HFFc6 (cell line): ENCODE data around the gene SPATS2L. TPM values are rescaled to one million over a fixed set of nuclear protein-coding genes. Genes with fewer than 3 reads are reported as not detected.

ENCODE experiments used
- DNase-seq: peaks from one replicate; pipeline ENCODE4 v3.0.0-alpha.2; 2018
- H3K27ac Mint-ChIP-seq: 2 replicates; pipeline ENCODE4 v1.8.0; 2020; ENCODE audit warnings: mild to moderate bottlenecking, mixed read lengths
- H3K27me3 Mint-ChIP-seq: 2 replicates; pipeline ENCODE4 v1.8.0; 2021; ENCODE audit warnings: mild to moderate bottlenecking, moderate library complexity, mixed read lengths; ENCODE audit not compliant: insufficient read depth
- H3K36me3 Mint-ChIP-seq: 2 replicates; pipeline ENCODE4 v1.8.0; 2021; ENCODE audit warnings: low read depth, mixed read lengths
- H3K4me1 Mint-ChIP-seq: 2 replicates; pipeline ENCODE4 v1.8.0; 2020; ENCODE audit warnings: low read depth, mixed read lengths
- H3K4me3 Mint-ChIP-seq: 2 replicates; pipeline ENCODE4 v1.8.0; 2020; ENCODE audit warnings: mild to moderate bottlenecking, moderate library complexity, mixed read lengths
- H3K9me3 Mint-ChIP-seq: 2 replicates; pipeline ENCODE4 v1.8.0; 2020; ENCODE audit warnings: mild to moderate bottlenecking, mixed read lengths
- total RNA-seq, 6 experiments: library from RNA; stranded (reverse); fragmentation: NEBNext Ultra II Directional; extraction: Animal tissue kit (Norgen Biotek cat#: 25700); gene quantifications; 2 replicates in 1 of 6; 3 replicates in 5 of 6; pipeline ENCODE4 v1.2.3, GENCODE V29; 2021
- TF ChIP-seq, protein P1 (sequence below): fragments of 200-600 bp; sonication (generic); IDR thresholded peaks from 2 replicates; pipeline ENCODE4 v1.5.0; 2021; ENCODE audit warnings: antibody characterized with exemption, mild to moderate bottlenecking

Gene SPATS2L
- total RNA-seq, 6 experiments from 2014 or later, result 146 to 205 (median 198) TPM

- TF ChIP-seq, protein P1, sequence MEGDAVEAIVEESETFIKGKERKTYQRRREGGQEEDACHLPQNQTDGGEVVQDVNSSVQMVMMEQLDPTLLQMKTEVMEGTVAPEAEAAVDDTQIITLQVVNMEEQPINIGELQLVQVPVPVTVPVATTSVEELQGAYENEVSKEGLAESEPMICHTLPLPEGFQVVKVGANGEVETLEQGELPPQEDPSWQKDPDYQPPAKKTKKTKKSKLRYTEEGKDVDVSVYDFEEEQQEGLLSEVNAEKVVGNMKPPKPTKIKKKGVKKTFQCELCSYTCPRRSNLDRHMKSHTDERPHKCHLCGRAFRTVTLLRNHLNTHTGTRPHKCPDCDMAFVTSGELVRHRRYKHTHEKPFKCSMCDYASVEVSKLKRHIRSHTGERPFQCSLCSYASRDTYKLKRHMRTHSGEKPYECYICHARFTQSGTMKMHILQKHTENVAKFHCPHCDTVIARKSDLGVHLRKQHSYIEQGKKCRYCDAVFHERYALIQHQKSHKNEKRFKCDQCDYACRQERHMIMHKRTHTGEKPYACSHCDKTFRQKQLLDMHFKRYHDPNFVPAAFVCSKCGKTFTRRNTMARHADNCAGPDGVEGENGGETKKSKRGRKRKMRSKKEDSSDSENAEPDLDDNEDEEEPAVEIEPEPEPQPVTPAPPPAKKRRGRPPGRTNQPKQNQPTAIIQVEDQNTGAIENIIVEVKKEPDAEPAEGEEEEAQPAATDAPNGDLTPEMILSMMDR, result no peak
- Mint-ChIP-seq H3K27ac (peak overlapping the region; percentile 95), H3K4me3 (peak overlapping the region; percentile 35; the same call in 1 of the 2 replicates), H3K36me3 (peaks cover 71% of the 10 kb centered on the region), H3K27me3 (no peaks in the 10 kb centered on the region; the same call in 1 of the 2 replicates), H3K9me3 (no peaks in the 10 kb centered on the region), H3K4me1 (peaks cover 65% of the 10 kb centered on the region)
- DNase-seq, result peak; percentile 50
Measured at GRCh38 chr2:200396781-200397242, 90.3 kb downstream of the SPATS2L start.

GRCh38 chr2:200397785-200398184 lies 91.3 kb downstream of the SPATS2L start:
- H3K36me3 Mint-ChIP-seq, result peaks cover 71% of the 10 kb centered on the region
- TF ChIP-seq, protein P1, result no peak
- H3K4me1 Mint-ChIP-seq, result peaks cover 75% of the 10 kb centered on the region
- peak overlapping the region; percentile 83 for H3K27ac Mint-ChIP-seq
- no peaks in the 10 kb centered on the region for H3K27me3 Mint-ChIP-seq
- no peak for DNase-seq
- no peaks in the 10 kb centered on the region for H3K9me3 Mint-ChIP-seq
- peak overlapping the region; percentile 55 for H3K4me3 Mint-ChIP-seq

DNA sequence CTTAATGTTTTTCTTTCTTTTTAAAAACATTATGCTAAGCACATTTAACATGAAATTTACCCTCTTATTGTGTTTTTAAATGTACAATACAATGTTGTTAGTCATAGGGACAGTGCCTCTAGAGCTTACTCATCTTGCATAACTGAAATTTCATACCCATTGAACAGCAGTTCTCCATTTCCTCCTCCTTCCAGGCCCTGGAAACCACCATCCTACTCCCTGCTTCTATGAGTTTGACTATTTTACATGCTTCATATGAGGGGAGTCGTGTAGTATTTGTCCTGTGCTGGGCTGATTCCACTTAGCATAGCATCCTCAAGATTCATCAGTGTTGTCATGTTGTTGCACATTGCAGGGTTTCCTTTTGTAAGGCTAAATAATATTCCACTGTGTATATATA lies 92.6 kb downstream of the SPATS2L start:
- H3K36me3 Mint-ChIP-seq, result peaks cover 73% of the 10 kb centered on the region
- peak overlapping the region; percentile 74 for H3K27ac Mint-ChIP-seq
- TF ChIP-seq, protein P1, result no peak
- peak overlapping the region; percentile 19; the same call in 1 of the 2 replicates for H3K4me3 Mint-ChIP-seq
- DNase-seq, result peak; percentile 74
- no peaks in the 10 kb centered on the region for H3K27me3 Mint-ChIP-seq
- no peaks in the 10 kb centered on the region for H3K9me3 Mint-ChIP-seq
- H3K4me1 Mint-ChIP-seq, result peaks cover 85% of the 10 kb centered on the region

- Mint-ChIP-seq H3K9me3 (no peaks in the 10 kb centered on the region), H3K36me3 (peaks cover 75% of the 10 kb centered on the region), H3K27ac (peak overlapping the region; percentile 74), H3K27me3 (no peaks in the 10 kb centered on the region), H3K4me3 (peak overlapping the region; percentile 19; the same call in 1 of the 2 replicates), H3K4me1 (peaks cover 86% of the 10 kb centered on the region)
- DNase-seq, result no peak
- TF ChIP-seq, protein P1, result no peak
Measured at GRCh38 chr2:200399636-200400035, 93.1 kb downstream of the SPATS2L start.

DNA sequence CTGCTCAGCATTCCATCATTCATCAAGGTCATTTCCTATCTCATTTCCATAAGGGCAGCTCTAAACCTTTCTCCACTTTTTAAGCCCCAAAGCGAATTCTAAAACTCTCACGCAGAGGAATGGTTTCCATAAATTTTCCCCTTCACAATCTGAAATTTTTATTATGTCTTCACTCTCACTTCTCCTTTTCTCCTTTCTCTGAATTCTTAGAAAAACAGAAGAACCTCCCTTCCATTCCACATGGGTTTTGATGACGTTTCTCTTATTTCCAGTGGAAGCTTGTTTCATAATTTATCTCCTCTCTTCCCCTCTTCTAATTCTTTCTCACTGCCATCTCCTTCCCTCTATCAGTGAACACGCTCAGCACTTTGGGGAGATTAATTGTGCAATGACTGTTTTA lies 97.3 kb downstream of the SPATS2L start:
- Mint-ChIP-seq H3K36me3 (peaks cover 60% of the 10 kb centered on the region), H3K9me3 (no peaks in the 10 kb centered on the region), H3K4me1 (peaks cover 94% of the 10 kb centered on the region), H3K27me3 (peaks cover 3% of the 10 kb centered on the region; the same call in 1 of the 2 replicates), H3K27ac (peak overlapping the region; percentile 97), H3K4me3 (peak overlapping the region; percentile 84)
- DNase-seq, result no peak
- TF ChIP-seq, protein P1, result no peak
